Activated naive CD4-positive, alpha-beta T cell treated with anti-CD3 and anti-CD28 coated beads, Interleukin-2, amount 10 ng/mL, durations not matched to agents 7 days and 5 days (primary cell): ENCODE results near the gene TMEM43.

Experiments
- CTCF ChIA-PET: fragments of 350-600 bp; sonication (Branson Sonifier 250); formaldehyde crosslinking; loops from one replicate; lab custom pipeline; 2021; ENCODE audit warnings: antibody characterized with exemption; lab: Charles Lee
- DNase-seq: peaks from one replicate; pipeline ENCODE4 v3.0.0-alpha.2; 2020
- H3K27ac Mint-ChIP-seq: one replicate; pipeline ENCODE4 v1.8.0; 2021; ENCODE audit warnings: mild to moderate bottlenecking, moderate library complexity, mixed read lengths
- H3K27me3 Mint-ChIP-seq: one replicate; pipeline ENCODE4 v1.8.0; 2021; ENCODE audit warnings: mild to moderate bottlenecking, mixed read lengths
- H3K36me3 Mint-ChIP-seq: one replicate; pipeline ENCODE4 v1.8.0; 2021; ENCODE audit warnings: mixed read lengths
- H3K4me1 Mint-ChIP-seq: one replicate; pipeline ENCODE4 v1.8.0; 2021; ENCODE audit warnings: mixed read lengths
- H3K4me3 Mint-ChIP-seq: one replicate; pipeline ENCODE4 v1.8.0; 2021; ENCODE audit warnings: mild to moderate bottlenecking, moderate library complexity, mixed read lengths
- H3K9me3 Mint-ChIP-seq: one replicate; pipeline ENCODE4 v1.8.0; 2021; ENCODE audit warnings: mixed read lengths

The TMEM43 gene

DNA sequence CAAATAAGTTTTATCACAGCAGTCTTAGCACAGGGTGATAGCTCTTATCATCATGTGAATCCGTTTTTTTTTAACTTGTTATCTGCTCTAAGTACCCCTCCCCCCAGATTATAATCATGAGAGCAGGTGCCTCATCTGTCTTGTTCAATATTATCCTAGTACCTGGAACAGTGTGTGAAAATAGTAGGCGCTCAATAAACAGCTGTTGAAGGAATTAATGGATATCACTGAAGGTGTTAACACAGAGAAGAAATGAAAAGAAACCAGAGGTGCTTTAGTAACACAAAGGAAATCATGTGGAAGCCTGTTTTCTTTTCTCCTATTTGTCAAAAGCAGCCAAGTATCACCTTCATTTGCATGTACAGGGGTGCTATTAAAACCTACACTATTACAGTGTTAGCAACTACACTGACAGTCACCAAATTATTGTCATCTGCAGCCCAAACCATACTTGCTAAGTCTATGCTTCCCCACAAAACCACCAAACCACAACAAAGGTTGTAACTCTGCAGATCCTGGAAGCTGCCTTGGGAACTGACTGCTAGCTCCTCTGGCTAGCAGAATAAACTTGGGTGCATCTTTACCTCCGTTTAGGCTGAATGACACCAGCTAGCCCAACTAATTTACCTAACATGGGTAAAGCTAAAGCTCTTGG, 50.7 kb downstream of the TMEM43 start:
- DNase-seq: peak; percentile 76
- CTCF ChIA-PET: interaction anchor here (1.0 to 1.4 kb wide), 3 partner anchors 11 to 51 kb away, joined by 3 read pairs; partner anchors contain the start of genes CHCHD4 and TMEM43
- peaks cover 38% of the 10 kb centered on the region for H3K36me3 Mint-ChIP-seq
- H3K27me3 Mint-ChIP-seq: no peaks in the 10 kb centered on the region
- peaks cover 54% of the 10 kb centered on the region for H3K4me1 Mint-ChIP-seq
- H3K27ac Mint-ChIP-seq: peak overlapping the region; percentile 12
- no peaks in the 10 kb centered on the region for H3K9me3 Mint-ChIP-seq
- H3K4me3 Mint-ChIP-seq: peak overlapping the region; percentile 10

DNA sequence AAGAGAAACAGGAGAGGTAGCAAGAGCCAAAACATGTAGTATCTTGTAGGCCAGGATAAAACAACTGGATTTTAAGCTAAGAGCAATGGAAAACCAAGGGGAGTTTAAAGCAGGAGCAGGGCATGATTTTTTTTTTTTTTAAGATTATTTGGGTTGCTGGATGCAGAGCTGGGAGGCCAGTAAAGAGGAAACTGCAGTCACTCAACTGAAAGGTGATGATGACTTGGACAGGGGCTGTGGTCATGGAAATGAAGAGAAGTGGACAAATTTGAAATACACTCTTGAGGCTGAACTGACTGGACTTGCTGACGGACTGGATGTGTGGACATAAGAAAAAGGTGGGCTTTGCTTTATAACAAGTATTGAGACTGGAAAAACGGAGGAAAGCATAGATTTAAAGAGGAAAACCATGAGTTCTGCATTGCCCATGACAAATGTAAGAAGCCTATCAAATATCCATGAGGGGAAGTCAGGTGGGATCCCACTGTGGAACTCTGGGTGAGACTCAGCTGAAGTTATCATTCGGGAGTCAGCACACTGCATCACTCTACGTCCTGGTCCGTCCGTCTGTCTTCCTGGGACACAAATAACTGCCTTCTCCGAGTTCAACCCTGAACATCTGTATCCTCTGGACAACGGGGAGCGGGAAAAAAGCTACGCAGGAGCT, 52.9 kb downstream of the TMEM43 start:
- H3K36me3 Mint-ChIP-seq: peaks cover 30% of the 10 kb centered on the region
- peak overlapping the region; percentile 90 for H3K4me3 Mint-ChIP-seq
- CTCF ChIA-PET: interaction anchor here (1.0 to 2.6 kb wide), 3 partner anchors 26 to 520 kb away, joined by 3 to 7 read pairs (median 4); partner anchors contain the start of genes CHCHD4 and TMEM43
- no peaks in the 10 kb centered on the region for H3K9me3 Mint-ChIP-seq
- no peaks in the 10 kb centered on the region for H3K27me3 Mint-ChIP-seq
- H3K4me1 Mint-ChIP-seq: peaks cover 65% of the 10 kb centered on the region
- H3K27ac Mint-ChIP-seq: peak overlapping the region; percentile 91
- no peak for DNase-seq

DNA sequence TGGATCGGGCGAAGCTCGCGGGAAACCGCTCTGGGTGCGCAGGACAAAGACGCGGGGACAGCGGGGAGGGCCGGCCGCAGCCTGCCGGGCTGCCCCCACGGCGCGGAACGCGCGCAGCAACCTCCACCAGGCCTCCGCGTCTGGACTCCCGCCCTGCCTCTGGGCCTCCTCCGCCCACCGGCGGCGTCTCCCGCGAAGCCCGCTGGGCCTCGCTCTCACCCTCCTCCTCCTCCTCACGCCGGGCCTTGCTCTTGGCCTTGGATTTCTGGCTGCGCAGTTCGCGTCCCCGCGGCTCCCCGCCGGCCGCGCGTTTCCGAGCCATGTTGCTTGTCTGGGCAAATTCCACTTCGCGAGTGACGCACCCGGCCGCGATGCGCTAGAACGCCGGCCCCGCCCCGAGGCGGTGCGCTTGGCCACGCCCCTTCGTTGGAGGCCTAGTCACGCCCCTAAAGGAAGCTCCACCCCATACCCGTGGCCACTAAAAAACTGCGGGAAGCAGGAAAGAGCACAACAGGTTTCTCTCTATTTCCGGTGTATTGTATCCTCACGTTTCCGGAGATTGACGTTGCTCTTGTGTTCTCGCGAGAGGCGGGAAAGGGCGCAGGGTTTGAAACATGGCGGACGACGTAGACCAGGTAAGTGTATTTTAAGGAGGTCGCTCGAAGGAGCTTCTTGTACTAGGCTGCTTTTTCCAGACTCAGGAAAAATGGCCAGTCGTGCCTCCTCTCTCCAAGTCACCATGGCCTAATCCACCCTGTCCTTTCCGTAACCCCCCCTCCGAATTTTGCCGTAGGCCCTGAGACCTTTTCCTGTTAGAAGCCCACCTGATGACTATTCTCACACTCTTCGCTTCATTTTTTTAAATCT, 53.6 kb downstream of the TMEM43 start, which contains the start of the genes LSM3 and XPC:
LSM3 (plus strand) TSS at position 571 of the 867 bp plus-strand sequence; CDS start at position 615, 44 bp downstream.
XPC (minus strand) TSS at position 355 of the 867 bp plus-strand sequence; CDS start at position 322, 33 bp downstream.
- H3K36me3 Mint-ChIP-seq: peaks cover 30% of the 10 kb centered on the region

DNA sequence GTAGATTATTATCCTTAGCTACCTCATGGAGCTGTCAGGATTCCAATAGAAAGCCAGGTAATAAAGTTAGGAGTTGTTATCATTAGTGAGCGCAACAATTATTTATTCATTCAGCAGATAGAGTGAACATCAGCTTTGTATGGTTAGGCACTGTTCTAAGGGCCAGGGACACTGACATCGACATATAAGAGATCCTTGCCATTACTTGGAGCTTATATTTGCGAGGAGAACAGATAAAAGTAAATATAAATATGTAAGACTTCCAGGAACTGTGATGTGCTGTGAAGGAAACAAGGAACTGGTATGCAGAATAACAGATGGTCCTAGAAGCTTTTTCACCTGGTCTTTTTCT, 54.2 kb downstream of the TMEM43 start:
- Mint-ChIP-seq H3K36me3 (peaks cover 35% of the 10 kb centered on the region), H3K9me3 (no peaks in the 10 kb centered on the region), H3K4me3 (peak overlapping the region; percentile 90), H3K27ac (peak overlapping the region; percentile 96), H3K27me3 (no peaks in the 10 kb centered on the region), H3K4me1 (peaks cover 76% of the 10 kb centered on the region)
- DNase-seq: no peak
- CTCF ChIA-PET: interaction anchor here (1.0 to 2.6 kb wide), 7 partner anchors 25 to 521 kb away, joined by 3 to 7 read pairs (median 5); partner anchors contain the start of genes CHCHD4 and TMEM43

More for the DNA sequence above, 53.6 kb downstream of the TMEM43 start, which contains the start of the genes LSM3 and XPC:
- Mint-ChIP-seq H3K4me1 (peaks cover 73% of the 10 kb centered on the region), H3K27ac (peak within 1 kb of the TSS; percentile 96), H3K4me3 (peak within 1 kb of the TSS; percentile 90), H3K27me3 (no peaks in the 10 kb centered on the region), H3K9me3 (no peaks in the 10 kb centered on the region)
- CTCF ChIA-PET: interaction anchor here (1.0 to 2.6 kb wide), 6 partner anchors 25 to 521 kb away, joined by 3 to 7 read pairs (median 4); partner anchors contain the start of genes CHCHD4 and TMEM43
- peak; percentile 97 for DNase-seq

DNA sequence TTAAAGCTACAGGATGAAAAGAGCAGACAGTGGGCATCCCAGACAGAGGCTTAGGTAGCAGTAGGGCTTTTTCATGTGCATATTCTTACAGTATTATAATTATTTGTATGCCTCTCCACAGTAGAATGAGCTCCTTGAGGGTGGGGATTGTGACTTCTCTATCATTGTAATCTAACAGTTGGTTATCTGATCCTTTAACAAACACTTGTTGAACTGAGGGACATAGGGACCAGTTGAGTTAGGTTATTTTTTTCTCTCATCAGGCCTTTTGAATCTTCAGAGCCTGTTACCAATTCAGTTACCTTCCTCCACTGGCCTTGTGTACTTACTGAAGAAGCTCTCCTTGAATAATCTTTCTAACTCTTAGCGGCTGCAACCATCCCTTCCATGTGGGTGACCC, 54.9 kb downstream of the TMEM43 start:
- Mint-ChIP-seq H3K36me3 (peaks cover 36% of the 10 kb centered on the region), H3K4me3 (peak overlapping the region; percentile 90), H3K9me3 (no peaks in the 10 kb centered on the region), H3K27me3 (no peaks in the 10 kb centered on the region), H3K4me1 (peaks cover 69% of the 10 kb centered on the region), H3K27ac (peak overlapping the region; percentile 96)
- CTCF ChIA-PET: interaction anchor here (1.0 to 2.6 kb wide), 4 partner anchors 24 to 284 kb away, joined by 3 to 7 read pairs (median 6); partner anchors contain the start of genes CHCHD4 and TMEM43
- no peak for DNase-seq

DNA sequence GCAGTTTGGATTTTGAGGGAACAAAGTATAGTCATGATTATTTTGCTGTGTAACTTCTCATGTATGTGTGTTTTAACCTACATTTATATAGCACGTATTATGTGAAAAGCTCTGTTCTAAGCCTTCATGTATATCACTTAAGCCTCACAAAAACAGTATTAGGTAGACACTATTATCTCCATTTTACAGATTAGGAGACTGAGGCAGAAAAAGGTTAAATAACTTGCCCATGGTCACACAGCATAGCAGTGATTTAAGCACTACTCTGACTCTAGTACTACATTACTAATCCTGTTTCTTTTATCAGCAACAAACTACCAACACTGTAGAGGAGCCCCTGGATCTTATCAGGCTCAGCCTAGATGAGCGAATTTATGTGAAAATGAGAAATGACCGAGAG, 56.4 kb downstream of the TMEM43 start:
- Mint-ChIP-seq H3K9me3 (no peaks in the 10 kb centered on the region), H3K27ac (no peak overlapping the region), H3K4me1 (peaks cover 55% of the 10 kb centered on the region), H3K4me3 (no peak overlapping the region), H3K36me3 (peaks cover 37% of the 10 kb centered on the region), H3K27me3 (no peaks in the 10 kb centered on the region)
- CTCF ChIA-PET: interaction anchor here (0.9 kb wide), 1 partner anchor 23 kb away, joined by 3 read pairs; no protein-coding TSS in a partner anchor
- no peak for DNase-seq

DNA sequence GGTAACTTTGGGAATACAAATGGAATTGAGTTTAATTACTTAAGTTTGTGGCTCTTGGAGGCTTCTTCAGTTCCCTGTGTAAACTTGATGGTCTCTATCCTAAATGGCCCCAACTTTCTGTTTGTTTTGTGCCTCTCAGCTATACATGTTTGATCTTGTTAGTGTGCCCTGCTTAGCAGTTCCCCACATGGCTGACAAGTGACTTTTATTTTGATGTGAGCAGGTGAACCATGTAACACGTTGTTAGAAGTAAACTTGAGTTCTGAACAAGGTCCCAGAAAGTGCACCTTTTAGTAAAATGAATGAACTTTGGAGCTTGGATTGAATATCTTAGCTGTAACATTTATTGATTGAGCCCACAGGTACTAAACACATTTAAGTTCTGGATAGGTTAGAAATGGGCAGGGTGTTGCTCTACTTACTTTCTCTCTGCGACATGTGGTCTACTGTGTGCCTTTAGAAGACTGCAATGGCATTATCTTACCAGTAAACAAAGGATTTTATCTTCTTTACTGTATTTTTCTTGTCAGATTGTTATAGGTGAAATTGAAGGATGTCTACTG, 58.2 kb downstream of the TMEM43 start:
- Mint-ChIP-seq H3K4me1 (peaks cover 41% of the 10 kb centered on the region), H3K4me3 (no peak overlapping the region), H3K36me3 (peaks cover 40% of the 10 kb centered on the region), H3K27ac (peak overlapping the region; percentile 21), H3K9me3 (no peaks in the 10 kb centered on the region), H3K27me3 (no peaks in the 10 kb centered on the region)
- CTCF ChIA-PET: no interaction called here
- DNase-seq: no peak

DNA sequence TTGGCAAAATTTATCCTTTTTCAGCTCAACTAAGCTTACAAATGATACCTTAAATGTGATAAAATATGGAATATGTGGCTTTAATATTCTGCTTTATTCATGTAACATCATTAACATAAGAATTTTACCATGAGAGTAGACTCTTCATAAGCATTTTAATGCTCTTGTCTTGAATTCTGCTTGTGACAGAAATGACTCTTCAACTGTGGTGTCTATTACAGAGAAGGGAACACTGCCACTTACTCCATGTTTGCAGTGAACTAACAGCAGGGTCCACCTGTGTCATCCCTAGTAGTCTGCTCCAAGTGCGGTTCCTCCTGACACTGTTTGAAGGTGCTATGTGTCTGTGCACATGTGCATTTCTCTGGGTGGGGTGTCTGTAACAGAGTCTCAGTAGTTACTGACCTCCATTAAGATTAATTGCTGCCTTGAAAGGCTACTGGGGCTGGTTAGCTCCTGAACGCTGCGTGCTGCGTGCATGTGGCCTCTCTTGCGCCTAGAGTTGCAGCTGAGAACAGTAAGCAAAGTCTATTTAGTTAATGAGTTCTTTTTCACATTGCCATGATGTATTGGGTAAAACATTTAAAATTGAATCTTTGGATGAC, 62.1 kb downstream of the TMEM43 start:
- Mint-ChIP-seq H3K27ac (no peak overlapping the region), H3K9me3 (no peaks in the 10 kb centered on the region), H3K27me3 (no peaks in the 10 kb centered on the region), H3K4me1 (peaks cover 24% of the 10 kb centered on the region), H3K4me3 (no peak overlapping the region), H3K36me3 (peaks cover 58% of the 10 kb centered on the region)
- CTCF ChIA-PET: no interaction called here
- no peak for DNase-seq

DNA sequence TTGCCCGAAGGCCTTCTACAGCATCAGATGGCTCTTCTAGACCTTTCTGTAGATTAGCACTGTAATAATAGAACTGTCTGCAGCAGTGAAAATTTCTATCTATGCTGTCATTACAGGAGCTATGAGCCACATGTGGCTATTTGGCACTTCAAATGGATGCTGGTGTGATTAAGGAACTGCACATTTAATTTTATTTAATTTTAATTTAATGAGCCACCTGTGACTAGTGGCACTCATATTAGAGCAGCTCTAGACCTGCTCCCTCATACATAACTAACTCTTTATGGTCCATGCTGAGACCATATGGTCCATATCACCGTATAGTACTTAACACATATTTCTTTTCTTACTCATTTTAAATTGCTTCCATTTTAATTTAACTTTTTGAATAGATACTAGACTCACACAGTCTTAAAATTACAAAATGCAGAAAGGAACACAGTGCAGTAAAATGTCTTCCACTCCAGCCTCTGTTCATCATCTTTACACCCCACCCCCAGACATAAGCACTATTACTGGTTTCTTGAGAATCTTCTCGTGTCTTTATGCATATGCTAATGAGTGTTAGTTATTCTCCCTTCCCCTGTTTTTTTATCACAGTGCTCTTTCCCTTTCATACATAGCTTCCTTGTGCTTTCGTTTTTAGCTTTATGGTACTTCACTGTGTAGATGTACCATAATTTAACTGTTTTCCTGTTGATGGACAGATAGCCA, 63.3 kb downstream of the TMEM43 start:
- peaks cover 18% of the 10 kb centered on the region for H3K4me1 Mint-ChIP-seq
- no peak overlapping the region for H3K27ac Mint-ChIP-seq
- CTCF ChIA-PET: interaction anchor here (1.3 kb wide), 1 partner anchor 15 kb away, joined by 6 read pairs; no protein-coding TSS in a partner anchor
- DNase-seq: no peak
- no peaks in the 10 kb centered on the region for H3K27me3 Mint-ChIP-seq
- H3K9me3 Mint-ChIP-seq: no peaks in the 10 kb centered on the region
- H3K36me3 Mint-ChIP-seq: peaks cover 52% of the 10 kb centered on the region
- no peak overlapping the region for H3K4me3 Mint-ChIP-seq
